BJ (cell line): Measurements from ENCODE around the gene MFSD2A. TPM values are rescaled to one million over a fixed set of nuclear protein-coding genes. Genes with fewer than 3 reads are reported as not detected.

Source experiments
- CTCF ChIA-PET: fragments of 350-600 bp; formaldehyde crosslinking; extraction: SDS; loops from one replicate; lab custom pipeline; 2021; ENCODE audit warnings: antibody characterized with exemption, inconsistent platforms; lab: Yijun Ruan, JAX
- POLR2A ChIA-PET: fragments of 300-600 bp; sonication (Branson Sonifier 250); formaldehyde crosslinking; extraction: SDS; loops from one replicate; lab custom pipeline; 2021; ENCODE audit warnings: antibody characterized with exemption; lab: Charles Lee
- DNase-seq: peaks from one replicate; pipeline ENCODE4 v3.0.0-alpha.2; 2011; ENCODE audit warnings: low read depth
- H3K27me3 ChIP-seq: 2 replicates; pipeline ENCODE4 v1.6.0; 2011; ENCODE audit warnings: low read length; ENCODE audit not compliant: control insufficient read depth, insufficient read depth
- H3K36me3 ChIP-seq: 2 replicates; pipeline ENCODE4 v1.5.1; 2011; ENCODE audit warnings: low read length; ENCODE audit not compliant: control insufficient read depth, insufficient read depth
- H3K4me3 ChIP-seq: 2 replicates; pipeline ENCODE4 v1.5.1; 2011; ENCODE audit warnings: low read depth, mild to moderate bottlenecking, control low read depth, low read length
- polyA plus RNA-seq: library from polyadenylated mRNA; depleted of rRNA; stranded (reverse); fragments of >200 nt; gene quantifications from 2 replicates; pipeline ENCODE4 v1.2.3, GENCODE V29; 2011
- TF ChIP-seq, protein P1 (sequence below): IDR thresholded peaks from 2 replicates; pipeline ENCODE4 v1.5.1; 2011; ENCODE audit warnings: low read depth, mild to moderate bottlenecking, control low read depth, inconsistent platforms, low read length, moderate library complexity; ENCODE audit not compliant: insufficient read depth

The MFSD2A gene
- polyA plus RNA-seq, 1 experiment = 2.0 TPM

DNA sequence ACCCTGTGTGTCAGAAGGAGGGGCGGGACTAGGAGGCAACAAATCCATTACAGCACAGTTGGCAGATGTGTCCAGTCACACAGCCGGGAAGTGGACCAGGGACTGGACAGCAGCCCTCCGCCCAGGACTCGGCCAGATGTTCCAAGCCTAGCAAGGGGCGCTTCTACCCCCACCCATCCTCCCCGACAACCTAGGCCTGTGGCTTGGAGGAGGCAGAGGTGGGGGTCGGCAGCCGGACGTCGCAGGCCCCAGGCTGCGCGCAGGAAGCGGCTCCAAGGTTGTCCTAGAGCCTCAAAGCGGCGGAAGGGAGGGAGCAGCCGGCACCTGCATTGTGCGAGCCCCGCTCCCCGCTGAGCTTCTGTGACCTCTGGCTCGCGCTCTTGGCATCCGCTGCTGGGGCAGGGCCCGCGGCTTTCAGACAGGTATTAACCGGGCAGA lies 32.7 kb upstream of the MFSD2A start:
- DNase-seq = no peak
- POLR2A ChIA-PET = no interaction called here
- H3K36me3 ChIP-seq = no peaks in the 10 kb centered on the region
- no peaks in the 10 kb centered on the region; the same call in none of the 2 replicates for H3K27me3 ChIP-seq
- CTCF ChIA-PET = interaction anchor here (1.1 to 8.7 kb wide), 4 partner anchors 10 to 110 kb away, joined by 4 to 228 read pairs (median 48); no protein-coding TSS in a partner anchor
- no peak overlapping the region for H3K4me3 ChIP-seq
- TF ChIP-seq, protein P1, sequence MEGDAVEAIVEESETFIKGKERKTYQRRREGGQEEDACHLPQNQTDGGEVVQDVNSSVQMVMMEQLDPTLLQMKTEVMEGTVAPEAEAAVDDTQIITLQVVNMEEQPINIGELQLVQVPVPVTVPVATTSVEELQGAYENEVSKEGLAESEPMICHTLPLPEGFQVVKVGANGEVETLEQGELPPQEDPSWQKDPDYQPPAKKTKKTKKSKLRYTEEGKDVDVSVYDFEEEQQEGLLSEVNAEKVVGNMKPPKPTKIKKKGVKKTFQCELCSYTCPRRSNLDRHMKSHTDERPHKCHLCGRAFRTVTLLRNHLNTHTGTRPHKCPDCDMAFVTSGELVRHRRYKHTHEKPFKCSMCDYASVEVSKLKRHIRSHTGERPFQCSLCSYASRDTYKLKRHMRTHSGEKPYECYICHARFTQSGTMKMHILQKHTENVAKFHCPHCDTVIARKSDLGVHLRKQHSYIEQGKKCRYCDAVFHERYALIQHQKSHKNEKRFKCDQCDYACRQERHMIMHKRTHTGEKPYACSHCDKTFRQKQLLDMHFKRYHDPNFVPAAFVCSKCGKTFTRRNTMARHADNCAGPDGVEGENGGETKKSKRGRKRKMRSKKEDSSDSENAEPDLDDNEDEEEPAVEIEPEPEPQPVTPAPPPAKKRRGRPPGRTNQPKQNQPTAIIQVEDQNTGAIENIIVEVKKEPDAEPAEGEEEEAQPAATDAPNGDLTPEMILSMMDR = no peak

GRCh38 chr1:39925721-39926342 lies 29.1 kb upstream of the MFSD2A start:
- CTCF ChIA-PET = interaction anchor here (0.6 to 7.9 kb wide), 9 partner anchors 8 to 109 kb away, joined by 3 to 43 read pairs (median 4); no protein-coding TSS in a partner anchor

DNA sequence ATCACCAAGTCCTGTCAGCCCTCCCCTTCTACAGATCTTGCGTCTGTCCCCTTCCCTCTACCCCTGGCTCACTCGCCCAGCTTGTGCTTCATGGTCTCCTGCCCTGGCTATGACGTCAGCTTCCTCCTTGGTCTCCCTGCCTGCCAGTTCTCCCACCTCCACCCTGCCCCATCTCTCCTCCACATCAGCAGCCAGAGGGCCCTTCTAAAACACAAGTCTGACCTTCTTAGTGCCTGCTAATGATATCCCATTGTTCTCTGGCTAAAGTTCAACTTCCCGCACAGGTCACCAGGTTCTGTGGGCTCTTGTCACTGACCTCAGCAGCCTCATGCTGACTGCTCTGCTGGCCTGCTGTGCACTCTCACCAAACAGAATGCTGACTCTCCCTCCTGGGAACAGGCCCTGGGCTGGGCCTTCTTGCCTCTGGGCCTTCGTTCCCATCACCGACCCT lies 28.6 kb upstream of the MFSD2A start:
- Histone ChIP-seq H3K36me3 (no peaks in the 10 kb centered on the region), H3K27me3 (peaks cover 2% of the 10 kb centered on the region), H3K4me3 (no peak overlapping the region)
- ChIA-PET POLR2A (no interaction called here), CTCF (interaction anchor here (0.9 to 7.9 kb wide), 6 partner anchors 15 to 109 kb away, joined by 3 to 43 read pairs (median 4); no protein-coding TSS in a partner anchor)
- TF ChIP-seq, protein P1 = no peak
- no peak for DNase-seq

More at GRCh38 chr1:39925721-39926342, 29.1 kb upstream of the MFSD2A start:
- peaks cover 2% of the 10 kb centered on the region for H3K27me3 ChIP-seq
- DNase-seq = no peak
- POLR2A ChIA-PET = no interaction called here
- H3K4me3 ChIP-seq = no peak overlapping the region
- TF ChIP-seq, protein P1 = no peak
- no peaks in the 10 kb centered on the region for H3K36me3 ChIP-seq

DNA sequence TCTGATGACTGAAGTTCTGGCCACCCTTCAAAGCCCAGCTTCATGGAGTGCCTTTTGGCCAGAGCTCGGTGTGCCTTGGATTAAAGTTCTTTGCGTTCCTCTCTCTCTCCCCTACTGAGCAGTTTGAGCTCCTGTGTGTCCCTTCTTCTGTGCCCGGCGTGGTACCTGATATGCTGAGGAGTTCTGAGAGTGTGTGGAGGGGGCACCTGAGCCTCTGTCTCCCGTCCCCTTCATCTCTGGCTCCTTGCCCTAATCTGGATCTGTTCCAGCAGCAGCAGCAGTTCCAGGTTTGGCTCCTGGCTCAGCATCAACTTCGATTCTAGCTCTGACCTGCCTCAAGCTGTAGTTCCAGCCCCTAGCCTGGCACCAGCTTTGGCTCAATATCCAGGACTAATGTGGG lies 28.1 kb upstream of the MFSD2A start:
- CTCF ChIA-PET = interaction anchor here (1.2 to 7.9 kb wide), 4 partner anchors 24 to 109 kb away, joined by 3 to 43 read pairs (median 13); no protein-coding TSS in a partner anchor
- POLR2A ChIA-PET = no interaction called here
- TF ChIP-seq, protein P1 = no peak
- no peak overlapping the region for H3K4me3 ChIP-seq
- no peak for DNase-seq
- no peaks in the 10 kb centered on the region for H3K36me3 ChIP-seq
- H3K27me3 ChIP-seq = peaks cover 2% of the 10 kb centered on the region

GRCh38 chr1:39927538-39927937 lies 27.4 kb upstream of the MFSD2A start:
- TF ChIP-seq, protein P1 = no peak
- ChIA-PET CTCF (interaction anchor here (0.6 to 7.9 kb wide), 4 partner anchors 25 to 105 kb away, joined by 3 to 43 read pairs (median 13); no protein-coding TSS in a partner anchor), POLR2A (no interaction called here)
- Histone ChIP-seq H3K36me3 (no peaks in the 10 kb centered on the region), H3K4me3 (no peak overlapping the region), H3K27me3 (peaks cover 2% of the 10 kb centered on the region)
- DNase-seq = no peak
